Cardiac muscle cell (in vitro differentiated cells and primary cell): Measurements from ENCODE around the gene SCPEP1. TPM values are rescaled to one million over a fixed set of nuclear protein-coding genes. Genes with fewer than 3 reads are reported as not detected.

Source experiments
- DNase-seq, 2 donors: peaks; one replicate each; pipeline versions ENCODE4 v3.0.0 to v3.0.0-alpha.2; 2010 to 2017; ENCODE audit warnings: low read depth in 1 of 2, low spot score in 1 of 2
- H3K27ac ChIP-seq: fragments of 200-600 bp; sonication (generic); 2 replicates; pipeline ENCODE4 v1.5.1; 2016
- H3K27me3 ChIP-seq: fragments of 200-600 bp; sonication (generic); 2 replicates; pipeline ENCODE4 v1.6.0; 2016; ENCODE audit warnings: control low read depth
- H3K36me3 ChIP-seq: fragments of 200-600 bp; sonication (generic); 2 replicates; pipeline ENCODE4 v1.5.1; 2016; ENCODE audit warnings: control low read depth
- H3K4me1 ChIP-seq: fragments of 200-600 bp; sonication (generic); 2 replicates; pipeline ENCODE4 v1.8.1; 2017; ENCODE audit warnings: low read depth, mild to moderate bottlenecking, mixed run types
- H3K4me3 ChIP-seq: fragments of 200-600 bp; sonication (generic); 2 replicates; pipeline ENCODE4 v1.5.1; 2016; ENCODE audit warnings: mild to moderate bottlenecking
- H3K9me3 ChIP-seq: fragments of 200-600 bp; sonication (generic); 2 replicates; pipeline ENCODE4 v1.5.1; 2017; ENCODE audit warnings: low read depth, mild to moderate bottlenecking, control low read depth
- polyA plus RNA-seq: library from polyadenylated mRNA; unstranded; fragments of >200 nt; fragmentation: Nextera tagmentation; extraction: Ambion mirVana; gene quantifications from 2 replicates; pipeline ENCODE4 v1.2.1, GENCODE V29; 2016
- total RNA-seq: library from RNA; depleted of rRNA; stranded (reverse); fragments of >200 nt; gene quantifications from 2 replicates; pipeline ENCODE4 v1.2.3, GENCODE V29; 2016
- TF ChIP-seq, protein P1 (sequence below): IDR thresholded peaks from 2 replicates; pipeline ENCODE4 v1.5.1; 2012; ENCODE audit warnings: low read depth, mild to moderate bottlenecking, low read length

The SCPEP1 gene
- total and polyA plus RNA-seq, 2 experiments from 2014 or later = 25.9 to 40.2 TPM

DNA sequence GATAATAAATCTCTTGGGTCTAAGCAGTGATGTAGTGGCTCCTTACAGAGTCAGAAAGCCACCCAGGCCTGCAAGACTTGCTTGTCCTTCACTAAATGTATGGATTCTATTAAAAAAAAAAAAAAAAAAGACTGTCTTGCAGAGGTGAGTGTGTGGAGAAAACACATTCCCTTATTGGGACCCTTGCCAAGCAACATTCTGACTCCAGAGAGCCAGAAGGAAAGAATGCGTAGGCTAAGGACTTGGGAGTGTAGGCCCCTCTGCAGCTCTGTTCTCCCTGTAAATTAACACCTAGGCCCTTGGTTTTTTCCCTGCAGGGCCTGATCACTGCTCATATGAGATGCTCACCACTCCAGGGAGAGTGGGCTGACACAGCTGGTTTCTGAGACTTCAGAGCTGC, 17.8 kb downstream of the SCPEP1 start:
- Histone ChIP-seq H3K9me3 (no peaks in the 10 kb centered on the region), H3K4me1 (no peaks in the 10 kb centered on the region), H3K36me3 (no peaks in the 10 kb centered on the region), H3K27ac (no peak overlapping the region), H3K4me3 (no peak overlapping the region), H3K27me3 (no peaks in the 10 kb centered on the region)
- peak; percentile 13 to 18 for DNase-seq
- TF ChIP-seq, protein P1, sequence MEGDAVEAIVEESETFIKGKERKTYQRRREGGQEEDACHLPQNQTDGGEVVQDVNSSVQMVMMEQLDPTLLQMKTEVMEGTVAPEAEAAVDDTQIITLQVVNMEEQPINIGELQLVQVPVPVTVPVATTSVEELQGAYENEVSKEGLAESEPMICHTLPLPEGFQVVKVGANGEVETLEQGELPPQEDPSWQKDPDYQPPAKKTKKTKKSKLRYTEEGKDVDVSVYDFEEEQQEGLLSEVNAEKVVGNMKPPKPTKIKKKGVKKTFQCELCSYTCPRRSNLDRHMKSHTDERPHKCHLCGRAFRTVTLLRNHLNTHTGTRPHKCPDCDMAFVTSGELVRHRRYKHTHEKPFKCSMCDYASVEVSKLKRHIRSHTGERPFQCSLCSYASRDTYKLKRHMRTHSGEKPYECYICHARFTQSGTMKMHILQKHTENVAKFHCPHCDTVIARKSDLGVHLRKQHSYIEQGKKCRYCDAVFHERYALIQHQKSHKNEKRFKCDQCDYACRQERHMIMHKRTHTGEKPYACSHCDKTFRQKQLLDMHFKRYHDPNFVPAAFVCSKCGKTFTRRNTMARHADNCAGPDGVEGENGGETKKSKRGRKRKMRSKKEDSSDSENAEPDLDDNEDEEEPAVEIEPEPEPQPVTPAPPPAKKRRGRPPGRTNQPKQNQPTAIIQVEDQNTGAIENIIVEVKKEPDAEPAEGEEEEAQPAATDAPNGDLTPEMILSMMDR = no peak

DNA sequence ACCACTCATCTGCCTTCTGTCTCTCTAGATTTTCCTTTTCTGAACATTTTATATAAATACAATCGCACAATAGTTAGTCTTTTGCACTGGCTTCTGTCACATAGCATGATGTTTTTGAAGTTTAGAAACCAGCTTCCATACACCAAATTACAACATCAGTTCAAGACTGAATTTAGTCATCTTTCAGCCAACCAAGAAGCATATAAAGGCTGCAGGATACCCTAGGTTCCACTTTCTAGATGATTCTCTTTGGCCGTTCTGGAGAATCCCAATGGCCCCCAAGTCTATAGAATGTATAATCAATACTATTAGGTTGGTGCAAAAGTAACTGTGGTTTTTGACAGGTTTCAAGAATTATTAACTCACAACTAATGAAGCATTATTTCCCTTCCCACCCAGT, 19.4 kb downstream of the SCPEP1 start:
- Histone ChIP-seq H3K36me3 (no peaks in the 10 kb centered on the region), H3K4me3 (no peak overlapping the region), H3K4me1 (no peaks in the 10 kb centered on the region), H3K27me3 (no peaks in the 10 kb centered on the region), H3K27ac (no peak overlapping the region), H3K9me3 (no peaks in the 10 kb centered on the region)
- no peak for DNase-seq
- TF ChIP-seq, protein P1 = no peak

DNA sequence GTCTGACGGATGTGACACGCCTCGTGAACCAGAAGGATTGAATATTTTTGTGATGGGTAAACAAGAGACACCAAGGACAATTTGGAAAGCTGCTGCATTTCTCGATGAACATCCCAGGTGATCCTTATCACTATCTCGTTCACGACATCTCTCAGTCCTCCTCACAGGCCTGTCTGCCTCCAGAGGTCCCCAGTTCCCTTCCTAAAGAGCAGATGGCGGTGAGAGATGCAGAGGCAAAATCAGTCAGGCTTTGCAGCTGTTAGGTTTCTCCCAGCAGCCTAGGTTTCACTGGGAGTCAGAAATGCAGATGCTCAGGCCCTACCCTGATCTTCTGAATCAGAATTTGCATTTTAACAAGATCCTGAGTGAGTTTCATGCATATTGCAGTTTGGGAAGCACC, 23.6 kb downstream of the SCPEP1 start:
- no peak overlapping the region for H3K27ac ChIP-seq
- H3K4me1 ChIP-seq = no peaks in the 10 kb centered on the region
- no peaks in the 10 kb centered on the region for H3K27me3 ChIP-seq
- TF ChIP-seq, protein P1 = no peak
- no peaks in the 10 kb centered on the region for H3K36me3 ChIP-seq
- DNase-seq = no peak
- H3K4me3 ChIP-seq = no peak overlapping the region
- no peaks in the 10 kb centered on the region for H3K9me3 ChIP-seq

GRCh38 chr17:57002904-57003303, 25.0 kb downstream of the SCPEP1 start:
- Histone ChIP-seq H3K4me3 (no peak overlapping the region), H3K36me3 (no peaks in the 10 kb centered on the region), H3K9me3 (no peaks in the 10 kb centered on the region), H3K27ac (no peak overlapping the region), H3K4me1 (no peaks in the 10 kb centered on the region), H3K27me3 (no peaks in the 10 kb centered on the region)
- DNase-seq = no peak
- TF ChIP-seq, protein P1 = no peak

GRCh38 chr17:57004944-57005579, 27.1 kb downstream of the SCPEP1 start:
- Histone ChIP-seq H3K27ac (no peak overlapping the region), H3K9me3 (no peaks in the 10 kb centered on the region), H3K27me3 (no peaks in the 10 kb centered on the region), H3K4me3 (no peak overlapping the region), H3K4me1 (no peaks in the 10 kb centered on the region), H3K36me3 (no peaks in the 10 kb centered on the region)
- DNase-seq = peak in 1 of 2 donors; percentile 36
- TF ChIP-seq, protein P1 = peak; percentile 9

DNA sequence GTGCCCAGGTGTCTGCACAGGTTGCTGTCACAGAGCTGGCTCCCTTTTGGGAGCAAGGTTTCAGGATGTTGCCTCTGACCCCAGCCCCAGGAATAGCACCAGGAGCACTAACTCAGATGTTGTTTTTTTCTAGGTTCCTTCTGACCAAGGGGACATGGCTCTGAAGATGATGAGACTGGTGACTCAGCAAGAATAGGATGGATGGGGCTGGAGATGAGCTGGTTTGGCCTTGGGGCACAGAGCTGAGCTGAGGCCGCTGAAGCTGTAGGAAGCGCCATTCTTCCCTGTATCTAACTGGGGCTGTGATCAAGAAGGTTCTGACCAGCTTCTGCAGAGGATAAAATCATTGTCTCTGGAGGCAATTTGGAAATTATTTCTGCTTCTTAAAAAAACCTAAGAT, 28.1 kb downstream of the SCPEP1 start:
- TF ChIP-seq, protein P1 = no peak
- Histone ChIP-seq H3K27me3 (no peaks in the 10 kb centered on the region), H3K4me3 (no peak overlapping the region), H3K27ac (no peak overlapping the region), H3K9me3 (no peaks in the 10 kb centered on the region), H3K36me3 (no peaks in the 10 kb centered on the region), H3K4me1 (no peaks in the 10 kb centered on the region)
- DNase-seq = no peak
